ENCODE data around the gene BRD4. TPM values are rescaled to one million over a fixed set of nuclear protein-coding genes. Genes with fewer than 3 reads are reported as not detected.

The BRD4 gene
- polyA plus RNA-seq, 3 donors, result 36.4 to 48.3 (median 41.4) TPM

GRCh38 chr19:15316498-15316897 is 15.8 kb downstream of the BRD4 start:
- DNase-seq (ENCODE audit: low read depth in 3 of 3, low spot score in 2 of 3), result no peak

GRCh38 chr19:15315101-15315500 is 17.2 kb downstream of the BRD4 start:
- no peak for DNase-seq (ENCODE audit: low read depth in 3 of 3, low spot score in 2 of 3)

DNA sequence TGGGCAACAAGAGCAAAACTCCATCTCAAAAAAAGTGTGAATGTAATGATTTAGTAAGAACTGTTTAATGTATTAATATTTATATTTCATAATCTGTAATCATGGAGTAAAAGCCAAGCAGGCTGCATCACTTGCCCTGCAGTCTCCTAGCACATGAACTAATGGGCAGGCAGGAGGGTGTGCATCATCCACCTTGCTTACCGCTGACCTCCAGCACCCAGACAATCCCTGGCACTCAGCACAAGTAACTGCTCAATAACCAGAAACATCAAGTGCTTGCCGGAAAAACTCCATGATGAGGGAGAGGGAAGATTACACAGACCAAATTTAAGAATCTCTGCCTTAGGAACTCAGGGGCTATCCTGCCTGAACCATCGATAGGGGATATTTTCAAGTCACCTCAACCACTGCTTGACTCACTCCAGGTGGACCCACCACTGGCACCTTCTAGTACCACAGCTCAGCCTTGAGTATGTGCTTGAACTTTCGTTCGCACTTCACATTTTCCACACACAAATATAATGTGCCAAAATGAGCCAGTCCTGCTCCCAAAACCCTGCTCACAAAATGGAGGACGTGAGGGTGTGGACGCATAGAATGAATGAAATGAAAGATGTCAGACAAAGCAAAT is 18.6 kb downstream of the BRD4 start:
- DNase-seq (ENCODE audit: low read depth in 3 of 3, low spot score in 2 of 3), result no peak

GRCh38 chr19:15307169-15307568 is 25.2 kb downstream of the BRD4 start:
- no peak for DNase-seq (ENCODE audit: low read depth in 3 of 3, low spot score in 2 of 3)

DNA sequence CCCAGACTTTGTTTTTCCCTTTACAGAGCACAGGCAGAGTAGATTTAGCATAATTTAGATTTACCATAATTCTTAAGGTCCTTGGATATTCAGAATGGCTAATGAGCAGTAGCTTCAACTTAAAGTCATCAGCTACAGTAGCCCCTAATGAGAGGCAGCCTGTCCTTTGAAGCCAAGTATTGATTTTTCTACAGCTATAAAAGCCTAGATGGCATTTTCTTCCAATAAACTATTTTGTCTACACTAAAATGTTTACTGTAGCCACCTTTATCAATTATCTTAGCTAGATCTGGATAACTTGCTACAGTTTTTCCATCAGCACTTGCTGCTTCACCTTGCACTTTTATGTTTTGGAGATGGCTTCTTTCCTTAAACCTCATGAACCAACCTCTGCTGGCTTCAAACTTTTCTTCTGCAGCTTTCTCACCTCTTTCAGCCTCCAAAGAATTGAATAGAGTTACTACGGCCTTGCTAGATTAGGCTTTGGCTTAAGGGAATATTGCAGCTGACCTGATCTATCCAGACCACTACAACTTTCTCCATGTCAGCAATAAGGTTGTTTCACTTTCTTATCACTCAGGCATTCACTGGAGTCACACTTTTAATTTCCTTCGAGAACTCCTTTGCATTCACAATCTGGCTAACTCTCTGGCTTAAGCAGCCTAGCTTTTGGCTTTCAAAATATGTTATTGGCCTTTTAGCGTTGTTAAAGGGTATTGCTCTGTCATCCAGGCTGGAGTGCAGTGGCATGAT is 26.6 kb downstream of the BRD4 start:
- no peak for DNase-seq (ENCODE audit: low read depth in 3 of 3, low spot score in 2 of 3)

- DNase-seq (ENCODE audit: low read depth in 3 of 3, low spot score in 2 of 3), result no peak
Observed at GRCh38 chr19:15304140-15304705, 28.1 kb downstream of the BRD4 start.

DNA sequence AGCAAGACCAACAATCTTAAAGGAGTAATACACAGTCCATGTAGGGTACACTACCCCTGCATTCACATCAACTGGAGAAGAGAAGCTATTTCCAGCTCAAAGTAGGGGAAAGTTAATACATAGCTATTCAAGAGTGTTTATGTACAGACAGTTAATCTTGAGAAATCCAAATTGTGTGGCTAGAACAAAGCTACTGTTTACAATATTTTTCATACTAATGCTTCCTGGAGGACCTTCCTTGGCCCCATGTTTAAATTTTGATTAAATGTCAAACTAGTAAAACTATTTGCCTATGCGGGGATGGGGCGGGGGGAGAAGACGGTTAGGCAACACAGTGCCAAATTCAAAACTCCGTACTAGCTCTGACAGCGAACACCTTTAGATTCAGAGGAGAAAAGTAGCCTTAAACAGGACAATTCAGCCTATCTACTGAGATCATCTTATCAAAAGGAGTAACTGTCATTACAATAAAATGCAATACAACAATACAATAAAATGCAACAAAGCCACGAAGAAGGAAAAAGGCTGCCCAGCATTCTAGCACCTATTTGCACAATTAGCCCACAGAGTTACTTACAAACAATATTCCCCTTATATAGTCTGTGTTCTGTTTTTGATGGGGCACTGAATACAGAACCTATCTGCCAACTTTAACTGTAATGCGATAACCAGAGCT is 29.1 kb downstream of the BRD4 start:
- no peak for DNase-seq (ENCODE audit: low read depth in 3 of 3, low spot score in 2 of 3)

- DNase-seq (ENCODE audit: low read depth in 3 of 3, low spot score in 2 of 3), result no peak
Observed at GRCh38 chr19:15300533-15301197, 31.7 kb downstream of the BRD4 start.

DNA sequence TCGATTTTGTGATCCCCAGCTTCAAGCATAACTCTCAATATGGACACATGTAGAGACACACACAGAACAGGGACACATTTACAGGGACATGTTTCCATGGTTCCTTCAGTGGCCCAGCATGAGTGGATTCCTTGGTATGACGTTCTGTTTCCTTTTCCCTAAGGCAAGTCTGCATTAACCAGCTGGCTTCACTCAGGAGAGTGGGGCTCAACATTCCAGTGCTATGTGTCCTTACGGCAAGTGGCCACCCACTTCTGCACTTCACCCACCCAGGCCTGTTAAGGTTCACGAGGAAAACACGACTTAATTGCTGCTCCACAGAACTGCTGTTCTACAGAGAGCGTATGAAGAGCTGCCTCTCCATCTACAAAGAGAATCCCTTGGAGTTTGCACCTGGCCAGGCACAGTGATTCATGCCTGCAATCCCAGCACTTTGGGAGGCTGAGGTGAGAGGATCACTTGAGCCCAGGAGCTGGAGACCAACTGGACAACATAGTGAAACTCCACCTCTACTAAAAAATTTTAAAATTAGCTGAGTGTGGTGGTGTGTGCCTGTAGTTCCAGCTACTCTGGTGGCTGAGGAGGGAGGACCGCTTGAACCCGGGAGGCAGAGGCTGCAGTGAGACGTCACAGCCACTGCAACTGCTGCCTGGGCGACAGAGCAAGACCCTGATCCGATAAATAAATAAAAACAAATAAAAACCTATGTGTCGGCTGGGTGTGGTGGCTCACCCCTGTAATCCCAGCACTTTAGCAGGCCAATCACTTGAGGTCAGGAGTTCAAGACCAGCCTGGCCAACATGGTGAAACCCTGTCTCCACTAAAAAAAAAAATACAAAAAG is 32.5 kb downstream of the BRD4 start:
- no peak for DNase-seq (ENCODE audit: low read depth in 3 of 3, low spot score in 2 of 3)

DNA sequence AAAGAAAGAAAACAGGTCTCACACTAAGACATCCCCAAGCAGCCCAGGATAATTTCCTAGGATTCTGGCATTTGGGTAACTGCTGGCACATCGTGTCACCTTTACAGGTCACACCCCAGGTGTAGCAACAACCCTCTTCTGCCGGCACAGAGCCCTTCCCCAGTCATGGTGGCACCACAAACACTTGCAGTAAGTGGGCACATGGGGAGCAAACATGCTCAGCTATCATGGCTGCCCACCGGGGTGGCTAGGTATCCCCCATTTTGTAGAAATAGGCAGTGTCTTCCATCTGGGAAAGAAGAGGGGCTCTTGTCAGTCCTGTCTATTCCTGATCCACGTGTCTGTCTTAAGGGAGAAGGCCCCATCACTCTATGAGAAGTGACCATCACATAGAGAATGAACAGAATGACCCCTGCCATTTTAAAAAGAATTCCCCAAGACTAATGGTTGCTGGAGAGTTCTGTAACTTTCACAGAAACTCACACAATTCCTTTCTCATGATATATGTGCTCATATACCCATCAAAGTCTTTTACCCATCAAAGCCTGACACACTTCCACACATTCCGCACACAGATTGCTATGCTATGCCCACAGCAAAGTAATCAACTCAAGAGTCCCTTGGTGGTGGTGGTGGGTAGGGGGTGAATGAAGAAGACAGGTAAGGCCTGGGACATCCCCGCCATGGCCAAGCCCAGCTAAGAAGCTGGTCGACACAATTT is 33.3 kb downstream of the BRD4 start:
- no peak for DNase-seq (ENCODE audit: low read depth in 3 of 3, low spot score in 2 of 3)

- peak in 2 of 3 donors; percentile 49 to 63 for DNase-seq (ENCODE audit: low read depth in 3 of 3, low spot score in 2 of 3)
Observed at GRCh38 chr19:15297416-15298224, 34.7 kb downstream of the BRD4 start.

DNA sequence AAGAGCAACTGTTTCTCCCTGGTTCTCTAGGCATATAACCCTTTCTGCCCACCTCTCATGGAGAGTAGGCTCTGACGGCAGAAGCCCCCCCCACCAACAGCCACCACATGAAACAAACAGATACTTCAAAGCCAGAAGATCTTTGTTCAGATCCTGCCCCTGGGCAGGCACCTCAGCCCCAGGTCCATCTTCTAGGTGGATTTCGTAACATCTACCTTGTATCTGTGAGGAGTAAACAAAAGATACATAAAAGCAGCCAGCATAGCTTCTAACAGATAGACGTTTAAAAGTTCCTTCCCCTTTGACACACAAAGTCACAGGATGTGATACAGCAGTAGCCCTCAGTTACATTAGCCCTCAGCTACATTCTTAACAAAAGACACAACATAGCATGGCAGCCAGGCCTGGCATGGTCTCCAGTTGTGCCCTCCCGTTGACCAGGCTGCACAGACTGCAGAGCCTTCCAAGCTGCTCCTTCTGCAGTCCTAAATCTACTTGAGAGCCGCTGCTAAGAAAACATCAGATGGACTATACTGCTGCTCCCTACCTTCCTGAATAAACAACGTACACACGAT is 35.4 kb downstream of the BRD4 start:
- DNase-seq (ENCODE audit: low read depth in 3 of 3, low spot score in 2 of 3), result no peak

DNA sequence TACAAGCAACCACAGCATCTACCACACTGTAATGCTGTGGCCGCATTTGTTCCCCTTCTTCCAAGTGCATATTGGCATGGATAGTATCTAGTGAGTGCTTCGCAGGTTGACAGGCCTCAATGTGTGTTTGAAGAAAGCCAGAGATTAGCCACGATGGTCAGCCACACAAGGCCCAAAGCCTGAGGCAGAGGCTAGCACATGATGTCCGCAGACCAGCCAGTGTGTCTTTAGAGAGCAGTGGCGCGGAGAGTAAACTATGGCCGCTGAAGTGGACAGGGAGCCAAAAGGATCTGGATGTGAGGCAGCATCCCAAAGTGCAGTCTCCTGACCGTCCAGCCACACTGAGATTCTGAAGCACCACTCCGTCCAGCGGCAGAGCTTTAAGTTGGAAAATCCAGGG is 36.0 kb downstream of the BRD4 start:
- no peak for DNase-seq (ENCODE audit: low read depth in 3 of 3, low spot score in 2 of 3)

DNA sequence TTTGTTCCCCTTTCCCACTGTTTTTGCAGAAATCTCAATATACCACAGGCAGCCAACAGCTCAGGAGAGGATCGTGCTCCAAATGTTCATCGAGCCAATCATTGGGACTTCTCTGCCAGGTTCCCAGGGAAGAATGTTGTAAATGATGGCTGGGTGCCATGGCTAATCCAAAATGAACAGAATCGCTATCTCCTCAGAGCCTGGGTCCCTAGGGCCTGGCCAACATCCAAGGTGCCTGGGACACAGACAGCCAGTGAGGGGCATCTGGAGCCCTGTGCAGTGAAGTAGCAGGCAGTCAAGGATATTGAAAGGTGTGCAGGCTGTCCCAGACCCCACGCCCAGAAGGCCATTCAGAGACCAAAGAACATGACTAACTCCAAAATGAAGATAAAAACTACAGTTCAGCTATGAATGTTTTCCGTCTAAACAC is 37.8 kb downstream of the BRD4 start:
- no peak for DNase-seq (ENCODE audit: low read depth in 3 of 3, low spot score in 2 of 3)

- no peak for DNase-seq (ENCODE audit: low read depth in 3 of 3, low spot score in 2 of 3)
Observed at GRCh38 chr19:15293781-15294491, 38.4 kb downstream of the BRD4 start.

- DNase-seq (ENCODE audit: low read depth in 3 of 3, low spot score in 2 of 3), result no peak
Observed at GRCh38 chr19:15292847-15293582, 39.3 kb downstream of the BRD4 start.

- no peak for DNase-seq (ENCODE audit: low read depth in 3 of 3, low spot score in 2 of 3)
Observed at GRCh38 chr19:15292140-15292539, 40.2 kb downstream of the BRD4 start.

Data from right renal cortex interstitium (tissue), 3 donors.